Ureter (tissue), 1 donor: Measurements from ENCODE around the gene NCAN. TPM values are rescaled to one million over a fixed set of nuclear protein-coding genes. Genes with fewer than 3 reads are reported as not detected.
A peak's percentile ranks its signal among the peaks of the same experiment; 100 is the strongest.
"Not testable (repeated sequence)": the region's sequence is repeated elsewhere in the genome, so short reads cannot be mapped to it uniquely, and the experiment has no call there.

Experiments
- DNase-seq: peaks from one replicate; pipeline ENCODE4 v3.0.0-alpha.2; 2020; ENCODE audit warnings: low spot score
- total RNA-seq: library from RNA; stranded (reverse); gene quantifications from one replicate; pipeline ENCODE4 v1.2.4, GENCODE V29; 2023
- donor health status: DM: yes; HTN: yes; CAD: no.

NCAN gene
- total RNA-seq, 1 donor from 2014 or later = not detected

DNA sequence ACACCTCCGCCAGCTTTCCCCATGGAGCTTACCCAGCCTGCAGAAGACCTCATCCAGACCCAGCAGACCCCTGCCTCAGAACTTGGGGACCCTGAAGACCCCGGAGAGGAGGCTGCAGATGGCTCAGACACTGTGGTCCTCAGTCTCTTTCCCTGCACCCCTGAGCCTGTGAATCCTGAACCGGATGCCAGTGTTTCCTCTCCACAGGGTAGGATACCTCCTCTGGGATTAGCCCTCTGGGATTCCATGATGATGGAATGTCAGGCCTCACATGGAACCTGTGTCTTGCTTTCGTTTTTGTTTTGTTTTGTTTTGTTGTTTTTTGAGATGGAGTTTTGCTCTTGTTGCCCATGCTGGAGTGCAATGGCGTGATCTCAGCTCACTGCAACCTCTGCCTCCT is 17.8 kb upstream of the NCAN start:
- no peak for DNase-seq

DNA sequence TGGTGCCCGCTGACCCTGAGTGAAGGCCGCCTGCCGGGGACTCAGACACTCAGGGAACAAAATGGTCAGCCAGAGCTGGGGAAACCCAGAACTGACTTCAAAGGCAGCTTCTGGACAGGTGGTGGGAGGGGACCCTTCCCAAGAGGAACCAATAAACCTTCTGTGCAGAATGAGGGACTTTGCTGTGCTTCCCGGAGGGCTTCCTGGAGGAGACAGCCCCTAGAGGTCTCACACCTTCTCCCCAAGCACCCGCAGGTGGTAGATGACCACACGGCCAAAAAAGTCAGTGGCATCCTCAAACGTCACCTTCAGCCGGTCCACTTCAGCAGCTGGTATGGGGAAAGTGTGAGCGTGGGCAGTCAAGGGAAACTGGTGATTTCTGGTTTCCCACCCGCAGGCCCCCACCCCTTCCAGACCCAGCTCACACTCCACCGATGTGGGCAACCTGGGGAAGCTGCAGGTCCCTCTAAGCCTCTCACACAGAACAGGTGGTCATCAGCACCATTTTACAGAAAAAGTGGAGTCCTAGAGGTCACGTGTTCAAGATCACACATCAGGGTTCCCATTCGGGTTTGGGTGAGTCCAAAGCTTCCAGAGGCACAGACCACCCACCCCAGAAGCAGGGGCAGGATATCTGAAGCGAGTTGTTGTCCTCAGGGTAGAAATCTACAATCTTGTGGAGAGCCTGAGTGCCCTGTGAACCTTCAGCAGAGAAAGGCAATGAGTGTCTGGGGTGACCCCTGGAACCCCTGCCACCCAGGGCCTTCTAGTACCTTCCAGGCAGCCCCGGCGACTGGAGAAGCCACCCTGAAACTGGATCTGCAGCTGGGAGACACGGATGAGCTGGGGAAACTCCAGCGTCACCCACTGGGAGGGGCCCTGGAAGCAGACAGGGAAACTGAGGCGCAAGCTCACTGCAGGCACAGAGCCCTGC is 9.8 kb upstream of the NCAN start:
- DNase-seq = no peak

DNA sequence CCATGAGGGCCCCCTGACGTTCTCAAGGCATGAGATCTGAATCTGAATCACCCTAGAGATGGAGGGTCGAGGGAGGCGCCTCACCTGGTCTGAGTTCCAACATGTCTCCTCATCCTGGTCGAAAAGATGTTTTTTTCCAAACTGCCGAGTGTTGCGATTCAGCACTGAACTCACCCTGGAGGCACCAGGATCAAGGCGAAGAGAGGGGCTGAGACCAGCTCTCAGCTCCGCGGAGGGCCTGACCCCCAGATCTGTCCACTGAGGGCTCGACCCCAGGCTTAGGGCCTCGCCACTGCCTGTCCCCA is 9.1 kb upstream of the NCAN start:
- no peak for DNase-seq

DNA sequence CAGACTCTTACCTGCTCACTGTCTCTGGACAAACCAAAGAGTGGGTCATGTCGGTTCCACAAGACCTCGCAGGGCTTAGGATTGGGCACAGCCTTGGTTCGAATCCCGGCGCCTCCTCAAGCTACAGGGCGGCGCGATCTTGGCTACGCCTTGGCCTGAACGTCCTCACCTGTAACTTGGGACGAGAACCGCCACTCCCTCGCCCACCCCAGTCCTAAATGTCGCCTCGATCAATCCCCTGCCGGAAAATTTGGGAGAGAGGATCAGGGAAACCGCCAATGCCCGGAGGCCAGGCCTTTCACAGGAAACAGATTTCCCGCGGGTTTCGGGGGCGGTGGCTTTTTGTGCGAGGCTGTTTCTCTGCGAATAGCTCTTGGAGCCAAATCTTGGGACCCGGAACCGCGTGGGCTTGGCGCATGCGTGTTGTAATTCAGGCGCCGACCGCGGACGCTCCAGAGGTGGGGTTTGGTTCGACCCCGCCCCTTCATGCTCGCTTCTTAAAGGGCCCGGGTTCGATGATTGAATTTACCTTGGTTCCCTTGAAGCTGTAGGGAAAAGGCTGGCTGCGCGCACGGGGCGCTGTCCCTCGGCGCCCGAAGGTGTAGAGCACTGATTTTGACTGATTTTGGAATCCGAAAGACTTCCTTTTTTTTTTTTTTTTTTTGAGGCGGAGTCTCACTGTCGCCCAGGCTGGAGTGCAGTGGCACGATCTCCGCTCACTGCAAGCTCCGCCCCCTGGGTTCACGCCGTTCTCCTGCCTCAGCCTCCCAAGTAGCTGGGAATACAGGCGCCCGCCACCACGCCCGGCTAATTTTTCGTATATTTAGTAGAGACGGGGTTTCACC is 8.5 kb upstream of the NCAN start, which contains the start of gene NR2C2AP:
Gene NR2C2AP (minus strand): TSS at position 403 of the 845 bp plus-strand sequence. CDS start 354 bp downstream, at position 49.
- DNase-seq = peak; percentile 93

DNA sequence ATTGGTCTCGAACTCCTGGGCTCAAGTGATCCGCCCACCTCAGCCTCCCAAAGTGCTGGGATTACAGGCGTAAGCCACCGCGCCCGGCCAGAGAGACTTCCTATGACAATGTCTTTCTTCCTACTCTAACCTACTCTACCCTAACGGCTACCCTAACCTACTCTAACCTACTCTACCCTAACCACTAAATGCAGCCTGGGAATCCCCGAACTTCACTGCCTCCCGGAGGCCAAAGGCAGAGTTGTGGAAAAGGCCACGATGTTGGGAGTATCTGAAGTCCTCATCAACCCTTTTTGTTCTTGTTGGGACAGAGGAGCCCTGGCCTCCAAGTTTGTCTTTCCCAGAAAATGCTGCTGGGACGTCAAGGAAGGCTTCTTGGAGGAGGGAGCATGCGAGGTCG is 7.6 kb upstream of the NCAN start:
- no peak for DNase-seq

DNA sequence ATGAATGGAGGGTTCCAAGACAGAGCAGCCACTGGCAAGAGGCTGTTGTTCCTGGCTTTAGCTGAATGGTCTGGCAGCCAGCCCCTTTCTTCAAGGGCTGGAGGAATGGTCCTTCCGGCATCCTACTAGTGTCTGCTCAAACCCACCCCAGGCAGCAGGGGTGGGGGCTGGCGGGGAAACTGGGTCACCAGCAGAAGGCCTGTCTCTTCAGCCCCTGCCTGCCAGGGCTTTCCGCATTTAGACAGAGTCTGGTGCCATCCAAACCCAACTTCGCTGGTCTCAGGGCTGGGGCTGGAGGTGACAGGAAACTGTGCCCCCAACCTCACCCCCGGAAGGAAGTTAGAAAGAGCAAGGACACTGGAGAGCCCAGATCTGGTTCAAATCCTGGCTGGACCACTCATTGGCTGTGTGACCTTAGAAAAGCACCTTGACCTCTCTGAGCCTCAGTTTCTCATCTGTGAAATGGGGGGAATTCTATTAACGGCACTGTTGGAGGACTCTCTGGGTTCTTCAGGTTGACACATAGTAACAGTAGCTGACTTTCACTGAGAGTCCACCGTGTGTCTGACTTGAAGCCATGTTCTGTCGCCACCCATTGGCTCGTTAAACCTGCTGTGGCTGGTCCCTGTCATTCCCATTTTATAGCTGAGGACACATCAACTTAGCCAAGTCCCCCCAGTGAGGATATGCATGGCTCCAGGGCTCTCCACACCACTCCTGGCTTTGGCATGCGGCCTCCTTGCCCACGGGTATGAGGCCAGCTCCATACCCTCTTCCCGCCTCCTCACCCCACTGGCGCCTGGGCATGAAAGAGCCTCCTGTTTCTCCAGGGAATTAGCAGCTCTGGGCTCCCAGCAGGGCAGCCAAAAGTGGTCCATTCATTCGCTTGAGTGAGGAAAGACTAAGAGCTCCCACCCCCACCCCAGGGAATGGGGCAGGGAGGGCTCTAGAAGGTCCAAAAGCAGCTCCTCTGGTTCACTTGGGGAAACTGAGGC is 6.0 kb upstream of the NCAN start:
- DNase-seq = no peak

DNA sequence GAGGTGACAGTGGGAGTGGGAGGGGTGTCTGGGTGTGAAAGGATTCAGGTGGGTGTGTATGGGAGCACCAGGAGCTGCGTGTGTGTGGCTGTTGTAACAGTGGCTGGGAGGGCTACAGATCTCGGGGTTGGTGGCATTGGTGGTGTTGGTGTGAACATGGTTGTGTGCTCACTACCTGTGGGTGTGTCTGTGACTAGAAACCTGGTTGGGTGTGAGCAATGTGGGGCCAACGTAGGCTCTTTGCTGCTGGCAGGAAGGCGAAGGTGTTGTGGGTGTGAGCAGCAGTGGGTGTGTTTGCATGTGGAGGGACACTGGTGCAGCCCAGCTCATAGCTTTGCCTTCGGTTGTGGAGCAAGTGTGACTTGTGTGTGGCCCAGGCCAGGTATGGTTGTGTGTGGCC is 4.8 kb upstream of the NCAN start:
- no peak for DNase-seq

DNA sequence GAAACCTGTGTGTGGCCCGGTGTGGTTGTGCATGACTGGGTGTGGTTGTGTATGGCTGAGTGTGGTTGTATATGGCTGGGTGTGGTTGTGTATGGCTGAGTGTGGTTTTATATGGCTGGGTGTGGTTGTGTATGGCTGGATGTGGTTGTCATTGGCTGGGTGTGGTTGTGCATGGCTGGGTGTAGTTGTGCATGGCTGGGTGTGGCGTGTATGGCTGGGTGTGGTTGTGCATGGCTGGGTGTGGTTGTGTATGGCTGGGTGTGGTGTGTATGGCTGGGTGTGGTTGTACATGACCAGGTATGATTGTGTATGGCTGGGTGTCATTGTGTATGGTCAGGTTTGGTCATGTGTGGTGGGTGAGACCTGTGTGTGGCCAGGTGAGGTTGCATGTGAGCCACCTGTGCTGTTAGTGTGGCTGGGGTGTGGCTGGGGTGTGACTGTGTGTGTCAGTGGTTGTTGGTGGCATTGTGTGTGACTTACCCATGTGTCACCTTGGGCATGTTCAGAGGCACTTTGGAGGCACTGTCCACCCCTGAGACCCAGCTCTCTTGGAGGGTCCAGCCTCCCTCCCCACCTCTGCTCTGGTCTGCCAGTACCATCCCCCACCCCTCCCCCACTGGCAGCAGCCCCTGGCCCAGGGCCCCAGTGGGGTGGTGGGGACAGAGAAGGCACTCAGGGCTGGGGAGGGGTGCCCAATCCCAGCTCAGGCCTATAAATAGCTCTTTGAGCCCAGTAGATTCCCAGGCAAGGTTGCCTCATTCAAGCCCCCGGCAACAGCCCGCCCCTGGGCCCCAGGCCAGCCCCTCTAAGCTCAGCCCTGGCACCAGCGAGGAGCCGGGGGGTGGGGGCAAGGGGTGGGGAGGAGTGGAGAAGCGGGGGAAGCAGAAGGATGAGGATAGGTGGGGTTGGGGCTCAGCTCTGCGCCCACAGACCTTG is 3.9 kb upstream of the NCAN start:
- no peak for DNase-seq

DNA sequence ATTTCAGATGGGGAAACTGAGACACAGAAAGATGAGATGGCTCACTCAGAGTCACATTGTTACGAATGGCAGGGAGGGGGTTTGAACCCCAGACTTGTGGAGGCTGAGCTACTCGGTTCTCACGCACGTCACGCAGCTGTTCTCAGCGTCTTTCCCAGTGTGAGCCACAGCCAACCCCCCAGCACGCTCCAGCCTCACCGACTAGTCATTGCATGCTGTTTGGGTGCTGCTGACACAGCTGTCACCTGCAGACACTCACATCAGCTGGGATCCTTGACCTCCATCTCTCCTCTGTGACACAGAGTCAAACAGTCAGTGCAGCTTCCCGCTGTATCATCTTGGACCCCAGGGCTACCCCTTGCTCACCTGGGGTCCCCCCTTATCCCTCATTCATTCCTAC is 2.4 kb upstream of the NCAN start:
- no peak for DNase-seq

DNA sequence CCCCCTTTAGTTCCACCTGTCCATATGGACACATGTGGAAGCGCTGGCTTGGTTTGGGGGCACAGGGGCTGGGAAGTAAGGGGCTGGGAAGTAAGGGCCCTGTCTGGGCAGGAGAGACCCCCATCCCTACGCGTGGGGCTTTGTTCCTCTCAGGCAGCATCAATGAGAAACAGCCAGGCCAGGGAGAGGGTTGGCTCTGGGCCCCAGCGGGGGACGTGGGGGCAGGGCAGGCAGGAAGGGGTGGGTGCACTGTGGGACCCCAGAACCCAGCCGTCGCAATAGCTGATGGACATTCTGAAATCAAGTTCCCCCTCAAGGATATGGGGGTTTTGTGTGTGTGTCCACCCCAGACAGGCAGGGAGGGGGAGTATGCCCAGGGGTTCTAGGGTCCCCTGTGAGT is 1.2 kb downstream of the NCAN start:
- no peak for DNase-seq

DNA sequence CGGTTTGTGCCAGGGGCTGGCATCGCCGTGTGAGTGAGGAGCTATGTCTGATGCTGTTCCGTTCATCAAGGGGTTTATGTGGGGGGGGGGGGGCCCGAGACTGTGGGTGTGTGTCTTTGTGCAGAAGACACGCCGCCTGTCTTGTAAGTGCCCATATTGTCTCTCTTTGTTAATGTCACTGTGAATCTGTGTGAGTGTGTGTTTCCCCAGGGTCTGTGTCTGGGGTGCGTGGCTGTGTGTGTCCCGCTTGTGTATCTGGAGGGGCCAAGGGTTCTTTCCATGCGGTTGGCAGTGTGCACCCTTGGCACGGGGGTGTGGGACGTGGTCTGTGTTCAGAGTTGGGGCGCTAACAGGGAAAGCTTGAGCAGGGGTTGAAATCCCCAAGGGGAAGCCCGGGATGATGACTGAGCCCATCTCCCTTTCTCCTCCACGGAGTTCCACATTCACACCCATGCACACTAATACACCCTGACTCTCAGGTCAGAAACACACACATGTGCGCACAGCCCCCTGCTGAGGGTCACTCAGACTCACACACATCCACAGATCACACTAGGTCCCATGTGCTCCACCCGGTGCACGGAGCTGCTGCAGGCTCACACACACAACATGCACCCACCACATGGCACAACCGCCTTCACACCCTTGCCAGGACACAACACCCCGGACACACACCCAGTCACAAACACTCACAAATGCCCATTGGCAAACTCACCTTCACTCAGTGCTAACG is 1.8 kb downstream of the NCAN start:
- no peak for DNase-seq

DNA sequence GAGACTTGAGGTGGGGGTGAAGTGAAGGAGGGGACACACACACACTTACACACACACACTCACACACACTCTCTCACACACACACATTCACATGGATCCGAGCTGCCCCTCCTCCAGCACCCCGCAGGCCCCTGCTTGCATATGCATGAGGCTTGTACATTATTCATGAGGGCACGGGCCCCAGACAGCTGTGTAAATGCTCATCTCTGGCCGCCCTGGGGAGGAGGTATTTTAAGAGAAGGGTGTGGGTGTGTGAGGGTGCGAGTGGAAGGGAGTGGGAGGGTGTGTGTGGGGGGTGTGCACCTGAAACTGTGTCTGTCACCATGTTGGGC is 2.4 kb downstream of the NCAN start:
- no peak for DNase-seq

DNA sequence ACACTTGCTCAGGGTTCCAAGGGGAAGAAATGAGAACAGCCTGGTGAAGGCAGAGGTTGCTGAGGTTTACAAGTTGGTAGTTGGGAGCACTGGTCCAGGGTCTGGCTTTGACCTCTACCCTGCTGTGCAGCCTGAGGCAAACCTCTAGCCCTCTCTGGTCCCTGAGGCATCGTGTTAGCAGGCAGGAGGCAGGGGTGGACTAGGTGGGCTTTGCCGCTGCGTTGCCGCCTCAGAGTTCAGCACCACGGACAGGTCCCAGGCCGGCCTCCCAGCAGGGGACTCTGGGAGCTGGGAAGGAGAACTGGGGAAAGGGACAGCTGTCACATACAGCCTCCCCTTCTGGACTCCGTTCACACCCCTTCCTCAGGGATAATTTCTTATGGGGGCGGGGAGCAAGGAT is 3.1 kb downstream of the NCAN start:
- no peak for DNase-seq

DNA sequence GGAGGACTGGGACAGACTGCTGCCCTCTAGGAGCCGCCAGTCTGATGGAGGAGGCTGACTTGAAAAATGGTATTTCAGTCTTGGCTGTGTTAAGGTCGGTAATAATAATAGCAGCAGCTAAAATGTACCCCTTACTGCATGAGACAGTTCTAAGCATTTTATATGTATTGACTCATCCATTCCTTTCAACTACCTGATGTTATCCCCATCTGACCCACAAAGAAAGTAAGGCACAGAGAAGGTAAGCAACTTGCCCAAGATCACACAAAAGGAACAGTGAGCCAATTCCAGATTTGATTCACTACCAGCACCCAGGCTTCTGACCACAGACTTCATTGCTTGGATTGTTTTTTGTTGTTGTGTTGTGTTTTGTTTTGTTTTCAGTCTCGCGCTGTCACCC is 4.0 kb downstream of the NCAN start:
- DNase-seq = no peak

DNA sequence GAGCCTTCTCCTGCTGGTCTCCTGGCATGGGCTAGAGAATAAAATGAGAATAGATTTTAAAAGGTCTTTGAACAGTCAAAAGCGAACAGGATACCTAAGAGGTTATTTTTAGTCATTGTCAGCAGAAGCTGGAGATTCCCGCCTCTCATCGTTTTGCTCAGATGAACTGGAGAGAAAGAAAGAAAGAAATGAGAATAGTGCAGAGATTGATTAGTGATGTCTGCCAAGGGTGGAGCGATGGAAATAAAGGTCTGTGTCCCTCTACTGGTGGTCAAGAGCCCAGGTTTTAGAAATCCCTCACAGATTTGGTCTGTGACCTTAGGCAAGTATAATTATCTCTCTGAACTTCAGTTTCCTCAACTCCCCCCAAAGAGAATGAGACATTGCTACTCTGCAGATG is 5.3 kb downstream of the NCAN start:
- DNase-seq = no peak

DNA sequence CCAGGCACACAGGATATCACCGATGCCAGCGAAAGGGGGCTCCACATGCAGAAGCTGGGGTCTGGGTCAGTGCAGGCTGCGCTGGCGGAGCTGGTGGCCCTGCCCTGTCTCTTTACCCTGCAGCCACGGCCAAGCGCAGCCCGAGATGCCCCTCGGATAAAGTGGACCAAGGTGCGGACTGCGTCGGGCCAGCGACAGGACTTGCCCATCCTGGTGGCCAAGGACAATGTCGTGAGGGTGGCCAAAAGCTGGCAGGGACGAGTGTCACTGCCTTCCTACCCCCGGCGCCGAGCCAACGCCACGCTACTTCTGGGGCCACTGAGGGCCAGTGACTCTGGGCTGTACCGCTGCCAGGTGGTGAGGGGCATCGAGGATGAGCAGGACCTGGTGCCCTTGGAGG is 7.2 kb downstream of the NCAN start:
- no peak for DNase-seq

DNA sequence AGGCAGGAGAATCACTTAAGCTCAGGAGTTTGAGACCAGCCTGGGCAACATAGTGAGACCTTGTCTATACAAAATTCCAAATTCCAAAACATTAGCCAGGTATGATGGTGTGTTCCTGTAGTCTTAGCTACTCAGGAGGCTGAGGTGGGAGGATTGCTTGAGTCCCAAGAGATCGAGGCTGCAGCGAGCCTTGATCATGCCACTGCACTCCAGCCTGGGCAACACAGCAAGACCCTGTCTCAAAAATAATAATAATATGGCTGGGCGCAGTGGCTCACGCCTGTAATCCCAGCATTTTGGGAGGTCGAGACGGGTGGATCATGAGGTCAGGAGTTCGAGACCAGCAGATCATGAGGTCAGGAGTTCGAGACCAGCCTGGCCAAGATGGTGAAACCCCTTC is 9.2 kb downstream of the NCAN start:
- DNase-seq = not testable (repeated sequence)

DNA sequence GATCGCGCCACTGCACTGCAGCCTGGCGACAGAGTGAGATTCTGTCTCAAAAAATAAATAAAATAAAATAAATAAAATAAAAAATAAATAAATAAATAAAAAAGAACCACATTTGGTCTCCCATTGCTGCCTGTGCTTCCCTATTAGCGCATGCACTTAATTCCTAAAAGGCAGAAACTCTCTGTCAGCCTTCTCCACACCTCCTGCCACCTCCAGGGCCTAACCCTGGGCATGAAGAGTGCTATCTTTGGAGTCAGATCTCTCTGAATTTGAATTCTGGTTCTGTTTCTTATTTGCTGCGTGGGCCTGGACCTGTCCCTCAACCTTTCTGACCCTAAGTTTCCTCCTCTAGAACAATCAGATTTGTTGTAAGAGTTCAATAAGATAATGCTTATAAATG is 11.3 kb downstream of the NCAN start:
- DNase-seq = no peak

DNA sequence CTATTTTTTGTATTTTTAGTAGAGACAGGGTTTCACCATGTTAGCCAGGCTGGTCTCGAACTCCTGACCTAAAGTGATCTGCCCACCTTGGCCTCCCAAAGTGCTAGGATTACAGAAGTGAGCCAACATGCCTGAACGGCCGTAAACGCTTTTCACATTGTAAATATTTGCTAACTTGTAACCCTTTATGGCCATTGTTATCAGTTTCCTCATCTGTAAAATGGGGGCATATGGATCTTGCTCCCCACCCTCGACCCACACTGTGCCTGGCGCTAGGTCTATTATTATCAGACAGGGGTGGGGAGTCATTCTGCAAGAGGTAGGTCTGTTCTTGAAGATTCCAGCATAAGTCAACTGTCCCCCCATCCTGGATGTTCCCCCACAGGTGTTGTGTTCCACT is 11.9 kb downstream of the NCAN start:
- DNase-seq = no peak
